WTC11 (cell line): Measurements from ENCODE around the gene SLC20A1. TPM values are rescaled to one million over a fixed set of nuclear protein-coding genes. Genes with fewer than 3 reads are reported as not detected.

ENCODE experiments used
- ATAC-seq: fragments of 200-7000 bp; cut with Tn5 transposase; 2 replicates; pipeline ENCODE4 v1.10.0; 2021; ENCODE audit warnings: mild to moderate bottlenecking, moderate library complexity
- CTCF ChIA-PET: fragments of 300-600 bp; sonication (Branson Sonifier 250); formaldehyde crosslinking; loops from one replicate; lab custom pipeline; 2021; ENCODE audit warnings: antibody characterized with exemption; lab: Charles Lee
- POLR2A ChIA-PET: fragments of 350-600 bp; sonication (Branson Sonifier 250); formaldehyde crosslinking; loops from one replicate; lab custom pipeline; 2021; ENCODE audit warnings: antibody characterized with exemption; lab: Charles Lee
- DNase-seq: peaks from one replicate; pipeline ENCODE4 v3.0.0; 2021; ENCODE audit warnings: low spot score
- H3K27ac Mint-ChIP-seq: 2 replicates; pipeline ENCODE4 v1.8.0; 2021; ENCODE audit warnings: mixed read lengths
- H3K27me3 Mint-ChIP-seq: 2 replicates; pipeline ENCODE4 v1.8.0; 2021; ENCODE audit warnings: low read depth, mild to moderate bottlenecking, moderate library complexity, mixed read lengths
- H3K36me3 Mint-ChIP-seq: 2 replicates; pipeline ENCODE4 v1.8.0; 2021; ENCODE audit warnings: mixed read lengths
- H3K4me1 Mint-ChIP-seq: 2 replicates; pipeline ENCODE4 v1.8.0; 2022; ENCODE audit warnings: mixed read lengths
- H3K4me3 Mint-ChIP-seq: 2 replicates; pipeline ENCODE4 v1.8.0; 2021; ENCODE audit warnings: mild to moderate bottlenecking, moderate library complexity, mixed read lengths
- H3K9me3 Mint-ChIP-seq: 2 replicates; pipeline ENCODE4 v1.8.0; 2021; ENCODE audit warnings: mixed read lengths
- AFF4 ChIP-seq: sonication (generic); formaldehyde crosslinking; IDR thresholded peaks from 2 replicates; pipeline ENCODE4 v1.8.1; 2023; ENCODE audit warnings: mild to moderate bottlenecking, missing genetic modification reagents, borderline replicate concordance
- ATF2 ChIP-seq: sonication (generic); formaldehyde crosslinking; IDR thresholded peaks from 2 replicates; pipeline ENCODE4 v1.8.1; 2022; ENCODE audit warnings: low read depth, missing genetic modification reagents, borderline replicate concordance
- CBFB ChIP-seq: sonication (generic); formaldehyde crosslinking; IDR thresholded peaks from 2 replicates; pipeline ENCODE4 v1.8.1; 2022; ENCODE audit warnings: mild to moderate bottlenecking, low read depth, missing genetic modification reagents
- CREM ChIP-seq: sonication (generic); formaldehyde crosslinking; IDR thresholded peaks from 2 replicates; pipeline ENCODE4 v1.8.1; 2022; ENCODE audit warnings: mild to moderate bottlenecking, missing genetic modification reagents, moderate library complexity
- ELF4 ChIP-seq: sonication (generic); formaldehyde crosslinking; IDR thresholded peaks from 2 replicates; pipeline ENCODE4 v1.8.1; 2022; ENCODE audit warnings: low read depth, mild to moderate bottlenecking, moderate library complexity, missing genetic modification reagents
- FOXJ3 ChIP-seq: sonication (generic); formaldehyde crosslinking; IDR thresholded peaks from 2 replicates; pipeline ENCODE4 v1.9.0; 2021; ENCODE audit warnings: missing genetic modification reagents, mild to moderate bottlenecking, borderline replicate concordance
- JUN ChIP-seq: sonication (generic); formaldehyde crosslinking; IDR thresholded peaks from 2 replicates; pipeline ENCODE4 v1.8.0; 2023; ENCODE audit warnings: mild to moderate bottlenecking, missing genetic modification reagents
- NFATC4 ChIP-seq: fragments of 250-450 bp; sonication (Bioruptor Pico); IDR thresholded peaks from 2 replicates; pipeline ENCODE4 v1.9.0; 2021; ENCODE audit warnings: mild to moderate bottlenecking
- NFE2L1 ChIP-seq: sonication (generic); formaldehyde crosslinking; IDR thresholded peaks from 2 replicates; pipeline ENCODE4 v1.8.1; 2023; ENCODE audit warnings: missing genetic modification reagents
- PRRX2 ChIP-seq: fragments of 250-450 bp; sonication (Bioruptor Pico); IDR thresholded peaks from 2 replicates; pipeline ENCODE4 v1.8.0; 2021; ENCODE audit warnings: mild to moderate bottlenecking
- RELA ChIP-seq: sonication (generic); formaldehyde crosslinking; IDR thresholded peaks from 2 replicates; pipeline ENCODE4 v1.8.1; 2022; ENCODE audit warnings: missing genetic modification reagents, mild to moderate bottlenecking, borderline replicate concordance
- STAT6 ChIP-seq: sonication (generic); formaldehyde crosslinking; conservative IDR thresholded peaks from 2 replicates; pipeline ENCODE4 v1.8.1; 2023; ENCODE audit warnings: mild to moderate bottlenecking, low read depth, missing genetic modification reagents, moderate library complexity
- TCF7 ChIP-seq: sonication (generic); formaldehyde crosslinking; IDR thresholded peaks from 2 replicates; pipeline ENCODE4 v1.8.0; 2022; ENCODE audit warnings: mild to moderate bottlenecking, low read depth, missing genetic modification reagents, moderate library complexity
- ZBTB21 ChIP-seq: sonication (generic); formaldehyde crosslinking; IDR thresholded peaks from 2 replicates; pipeline ENCODE4 v1.8.1; 2023; ENCODE audit warnings: mild to moderate bottlenecking, missing genetic modification reagents, borderline replicate concordance
- total RNA-seq: library from RNA; stranded (reverse); gene quantifications from 3 replicates; pipeline ENCODE4 v1.2.3, GENCODE V29; 2021
- TF ChIP-seq, protein P1 (sequence below): sonication (generic); formaldehyde crosslinking; conservative IDR thresholded peaks from 2 replicates; pipeline ENCODE4 v1.8.1; 2022; ENCODE audit warnings: mild to moderate bottlenecking, missing genetic modification reagents
- TF ChIP-seq, protein P2 (sequence below): fragments of 250-450 bp; sonication (Bioruptor Pico); conservative IDR thresholded peaks from 2 replicates; pipeline ENCODE4 v1.9.0; 2021; ENCODE audit warnings: mild to moderate bottlenecking

Gene SLC20A1
- total RNA-seq, 1 experiment from 2014 or later: 59.9 TPM

DNA sequence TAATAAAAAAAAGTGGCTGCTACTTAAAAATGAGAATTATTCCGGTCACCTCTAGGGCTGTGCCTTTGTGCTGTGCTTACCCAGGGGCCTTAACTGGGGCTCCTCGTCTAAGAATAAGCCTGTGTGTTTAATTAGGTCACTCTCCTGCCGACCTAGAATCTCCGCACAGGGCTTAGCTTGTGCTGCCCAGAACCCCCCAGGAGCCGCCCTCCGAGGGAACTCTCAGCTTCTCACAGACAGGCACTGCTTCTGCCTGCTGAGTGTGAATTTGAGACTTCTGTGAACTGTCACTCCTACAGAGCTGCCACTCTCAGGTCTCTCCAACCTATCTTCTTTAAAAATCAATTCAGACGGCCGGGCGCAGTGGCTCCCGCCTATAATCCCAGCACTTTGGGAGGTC lies 63.2 kb downstream of the SLC20A1 start:
- DNase-seq: no peak

More for the DNA sequence above, 63.2 kb downstream of the SLC20A1 start:
- TF ChIP-seq ATF2 (CRISPR knock-in tag) (no peak), NFATC4 (no peak), TCF7 (CRISPR knock-in tag) (no peak), STAT6 (CRISPR knock-in tag) (no peak), FOXJ3 (CRISPR knock-in tag) (no peak), AFF4 (CRISPR knock-in tag) (no peak), JUN (no peak), RELA (no peak), ZBTB21 (no peak), NFE2L1 (no peak), CREM (CRISPR knock-in tag) (no peak), PRRX2 (no peak), ELF4 (CRISPR knock-in tag) (no peak), CBFB (CRISPR knock-in tag) (no peak)
- TF ChIP-seq, protein P1, sequence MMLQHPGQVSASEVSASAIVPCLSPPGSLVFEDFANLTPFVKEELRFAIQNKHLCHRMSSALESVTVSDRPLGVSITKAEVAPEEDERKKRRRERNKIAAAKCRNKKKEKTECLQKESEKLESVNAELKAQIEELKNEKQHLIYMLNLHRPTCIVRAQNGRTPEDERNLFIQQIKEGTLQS (CRISPR knock-in tag): no peak
- TF ChIP-seq, protein P2, sequence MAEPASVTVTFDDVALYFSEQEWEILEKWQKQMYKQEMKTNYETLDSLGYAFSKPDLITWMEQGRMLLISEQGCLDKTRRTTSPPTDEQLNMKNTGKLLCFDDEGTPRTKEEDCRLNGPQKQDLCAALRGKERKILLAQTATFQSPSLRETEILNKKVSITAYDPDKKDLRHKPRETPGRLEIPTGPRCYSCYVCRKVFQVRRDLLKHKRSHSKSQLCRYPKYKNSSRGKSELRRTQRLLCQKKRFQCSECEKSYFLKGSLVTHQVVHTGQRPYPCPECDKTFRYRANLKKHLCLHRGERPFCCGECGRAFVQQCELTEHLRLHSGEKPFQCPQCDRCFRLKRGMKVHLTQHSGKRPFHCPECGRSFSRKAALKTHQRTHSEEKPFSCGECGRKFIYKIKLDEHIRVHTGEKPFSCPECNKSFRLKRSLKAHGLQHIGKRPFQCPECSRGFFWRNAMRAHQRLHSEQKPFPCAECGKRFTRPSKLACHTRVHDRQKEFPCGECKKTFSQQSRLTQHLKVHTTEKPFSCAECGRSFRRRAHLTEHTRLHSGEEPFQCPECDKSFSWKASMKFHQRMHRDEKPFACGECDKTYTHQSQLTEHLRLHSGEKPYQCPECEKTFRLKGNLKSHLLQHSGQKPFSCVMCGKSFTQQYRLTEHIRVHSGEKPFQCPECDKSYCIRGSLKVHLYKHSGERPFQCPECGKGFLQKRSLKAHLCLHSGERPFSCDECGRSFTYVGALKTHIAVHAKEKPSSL (CRISPR knock-in tag): no peak
- H3K27me3 Mint-ChIP-seq: no peaks in the 10 kb centered on the region; the same call in 1 of the 2 replicates
- H3K9me3 Mint-ChIP-seq: no peaks in the 10 kb centered on the region
- ATAC-seq: no peak
- ChIA-PET CTCF (interaction anchor here (1.2 to 1.5 kb wide), 2 partner anchors 18 to 176 kb away, joined by 3 to 4 read pairs; no protein-coding TSS in a partner anchor), POLR2A (interaction anchor here (0.5 kb wide), 1 partner anchor 102 kb away, joined by 3 read pairs; no protein-coding TSS in a partner anchor)
- H3K27ac Mint-ChIP-seq: no peak overlapping the region
- H3K36me3 Mint-ChIP-seq: no peaks in the 10 kb centered on the region
- H3K4me3 Mint-ChIP-seq: no peak overlapping the region
- peaks cover 4% of the 10 kb centered on the region; the same call in 1 of the 2 replicates for H3K4me1 Mint-ChIP-seq
